Activated CD4-positive, alpha-beta T cell treated with anti-CD3 and anti-CD28 coated beads, Interleukin-2, amount 50 U/mL, for 4 hours (primary cell): Measurements from ENCODE around the gene ARHGAP28.

Experiments used
- DNase-seq, 2 experiments: peaks; one replicate each; pipeline ENCODE4 v3.0.0-alpha.2; 2020

ARHGAP28 gene, protein sequence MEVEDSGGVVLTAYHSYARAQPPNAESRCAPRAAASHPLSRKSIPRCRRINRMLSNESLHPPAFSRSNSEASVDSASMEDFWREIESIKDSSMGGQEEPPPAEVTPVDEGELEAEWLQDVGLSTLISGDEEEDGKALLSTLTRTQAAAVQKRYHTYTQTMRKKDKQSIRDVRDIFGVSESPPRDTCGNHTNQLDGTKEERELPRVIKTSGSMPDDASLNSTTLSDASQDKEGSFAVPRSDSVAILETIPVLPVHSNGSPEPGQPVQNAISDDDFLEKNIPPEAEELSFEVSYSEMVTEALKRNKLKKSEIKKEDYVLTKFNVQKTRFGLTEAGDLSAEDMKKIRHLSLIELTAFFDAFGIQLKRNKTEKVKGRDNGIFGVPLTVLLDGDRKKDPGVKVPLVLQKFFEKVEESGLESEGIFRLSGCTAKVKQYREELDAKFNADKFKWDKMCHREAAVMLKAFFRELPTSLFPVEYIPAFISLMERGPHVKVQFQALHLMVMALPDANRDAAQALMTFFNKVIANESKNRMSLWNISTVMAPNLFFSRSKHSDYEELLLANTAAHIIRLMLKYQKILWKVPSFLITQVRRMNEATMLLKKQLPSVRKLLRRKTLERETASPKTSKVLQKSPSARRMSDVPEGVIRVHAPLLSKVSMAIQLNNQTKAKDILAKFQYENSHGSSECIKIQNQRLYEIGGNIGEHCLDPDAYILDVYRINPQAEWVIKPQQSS

DNA sequence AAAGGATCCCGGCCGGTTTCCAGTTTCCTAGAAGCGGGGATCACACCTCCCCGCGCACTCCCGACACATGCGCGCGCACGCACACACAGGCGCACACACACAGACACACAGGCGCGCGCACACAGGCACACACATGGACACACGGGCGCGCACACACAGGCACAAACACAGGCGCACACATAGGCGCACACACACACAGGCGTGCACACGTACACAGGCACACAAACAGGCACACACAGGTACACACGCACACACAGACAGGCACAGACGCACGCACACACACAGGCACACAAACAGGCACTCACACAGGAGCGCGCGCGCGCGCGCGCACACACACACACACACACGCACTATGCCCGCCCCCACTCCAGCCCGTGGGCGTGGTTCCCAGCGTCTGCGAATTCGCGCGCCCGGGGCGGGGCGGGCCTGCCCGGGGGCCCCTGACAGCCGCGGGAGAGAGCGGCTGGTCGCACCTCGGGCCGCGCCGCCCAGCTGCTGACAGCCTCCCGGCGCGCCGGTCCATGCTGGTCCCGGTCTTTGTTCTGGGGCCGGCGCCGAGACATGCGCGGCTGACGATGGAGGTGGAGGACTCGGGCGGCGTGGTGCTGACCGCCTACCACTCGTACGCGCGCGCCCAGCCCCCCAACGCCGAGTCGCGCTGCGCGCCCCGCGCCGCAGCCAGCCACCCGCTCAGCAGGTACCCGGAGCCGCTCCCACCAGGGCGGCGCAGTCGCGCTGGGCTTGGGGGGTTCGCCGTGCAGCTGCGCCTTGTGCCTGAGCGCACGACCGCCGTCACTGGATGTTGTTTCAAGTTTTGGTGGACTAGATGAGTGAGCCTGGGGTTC lies at the start of gene ARHGAP28:
Gene ARHGAP28, plus strand, starts transcription at position 470 of the 845 bp plus-strand sequence. Its CDS starts 106 bp downstream, at position 576.
- no peak for DNase-seq

DNA sequence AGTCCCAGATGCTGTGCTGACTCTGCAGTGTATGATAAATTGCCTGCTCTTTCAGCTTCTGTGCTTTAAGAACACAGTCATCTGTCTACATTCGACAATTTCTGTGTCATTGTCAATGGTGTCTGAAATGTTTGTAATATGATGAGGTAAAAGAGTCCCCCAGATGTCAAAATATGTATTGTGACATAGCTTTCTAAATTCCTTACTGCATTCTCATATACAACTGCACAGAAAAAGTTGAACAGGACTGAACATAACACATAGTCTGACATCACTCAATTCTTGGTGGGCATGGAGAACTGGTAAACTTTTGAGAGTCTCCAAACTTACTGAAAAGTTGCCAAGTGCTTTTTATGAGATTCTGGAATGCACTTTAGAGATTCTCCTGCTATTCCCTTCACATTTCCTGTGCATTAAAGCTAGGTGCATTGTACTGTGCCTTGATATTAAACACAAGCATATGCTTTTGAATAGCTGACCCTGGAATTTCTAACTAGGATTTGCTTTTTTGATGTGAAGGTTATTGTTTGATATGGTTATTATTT lies 48.1 kb upstream of the ARHGAP28 start:
- no peak for DNase-seq

GRCh38 chr18:6682437-6683111 lies 46.9 kb upstream of the ARHGAP28 start:
- no peak for DNase-seq

DNA sequence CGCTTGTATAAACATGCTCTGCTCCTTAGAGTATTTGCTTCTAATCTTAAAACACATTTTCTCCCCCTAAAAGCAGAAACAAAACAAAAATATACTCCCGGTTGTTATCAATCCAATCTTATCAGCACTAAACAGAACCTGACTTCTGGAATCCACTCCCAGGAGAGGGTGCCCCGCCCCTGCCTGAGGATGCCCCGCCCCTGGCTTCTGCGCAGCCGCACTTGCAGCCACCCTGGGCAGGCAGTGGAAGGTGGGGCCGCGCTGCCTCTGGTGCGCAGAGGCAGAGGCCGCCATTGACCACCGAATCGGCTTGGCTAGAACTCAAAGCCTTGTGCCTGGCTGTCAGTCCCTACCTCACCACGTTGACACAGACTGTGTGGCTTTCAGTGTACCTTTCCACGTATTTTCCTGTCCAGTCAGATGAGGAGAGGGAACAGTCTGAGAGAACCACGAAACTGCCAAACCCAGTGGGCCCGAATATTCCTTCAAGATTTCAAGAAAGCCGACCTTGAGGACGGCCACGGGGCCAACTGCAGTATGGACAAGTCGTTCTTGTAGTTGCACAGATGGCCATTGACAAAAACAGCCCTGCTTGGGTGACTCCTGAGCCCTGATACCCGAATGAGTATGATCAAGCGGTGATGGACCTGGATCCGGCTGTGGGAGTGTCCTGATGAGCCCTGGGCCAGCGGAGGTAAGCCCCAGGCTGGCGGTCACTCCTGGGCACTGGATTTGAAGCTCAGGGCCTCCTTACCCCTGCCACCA lies 46.2 kb upstream of the ARHGAP28 start:
- DNase-seq = no peak

DNA sequence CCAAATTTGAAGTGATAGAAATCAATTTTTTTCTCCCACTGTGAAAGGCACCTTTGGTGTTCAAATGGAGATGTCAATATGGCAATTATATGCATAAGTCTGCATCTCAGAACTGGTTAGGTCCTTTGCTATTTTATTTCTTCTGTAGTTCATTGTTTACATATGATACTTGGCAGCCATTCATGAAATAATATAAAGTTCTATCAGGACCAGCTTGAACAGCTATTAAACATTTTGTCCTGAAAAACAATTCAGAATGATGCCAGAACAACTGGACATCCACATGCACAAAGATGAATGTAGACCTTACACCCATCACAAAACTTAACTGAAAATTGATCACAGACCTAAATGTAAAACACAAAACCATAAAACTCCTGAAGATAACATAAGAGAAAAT lies 41.8 kb upstream of the ARHGAP28 start:
- no peak for DNase-seq

DNA sequence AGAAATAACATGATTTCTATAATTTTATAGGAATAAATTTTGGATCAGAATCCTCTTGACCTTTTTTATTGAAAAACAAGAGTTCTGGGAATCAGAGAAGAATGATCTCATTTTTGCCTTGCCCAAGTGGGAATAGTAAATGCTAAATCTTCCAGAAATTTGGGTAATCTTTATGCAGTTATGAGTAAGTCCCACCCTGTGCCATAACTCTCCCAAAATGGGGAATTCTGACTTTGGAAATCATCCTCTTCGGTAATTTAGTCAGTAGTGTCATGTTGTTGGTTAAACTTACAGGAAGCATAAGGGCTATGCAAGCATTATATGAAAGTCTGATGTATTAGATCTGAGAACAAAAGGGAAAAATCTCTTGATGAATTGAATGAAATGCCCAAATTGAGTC lies 20.6 kb upstream of the ARHGAP28 start:
- DNase-seq = no peak

- no peak for DNase-seq
Observed at GRCh38 chr18:6711467-6711866, 18.0 kb upstream of the ARHGAP28 start.

GRCh38 chr18:6712401-6712800 lies 17.1 kb upstream of the ARHGAP28 start:
- DNase-seq = no peak

DNA sequence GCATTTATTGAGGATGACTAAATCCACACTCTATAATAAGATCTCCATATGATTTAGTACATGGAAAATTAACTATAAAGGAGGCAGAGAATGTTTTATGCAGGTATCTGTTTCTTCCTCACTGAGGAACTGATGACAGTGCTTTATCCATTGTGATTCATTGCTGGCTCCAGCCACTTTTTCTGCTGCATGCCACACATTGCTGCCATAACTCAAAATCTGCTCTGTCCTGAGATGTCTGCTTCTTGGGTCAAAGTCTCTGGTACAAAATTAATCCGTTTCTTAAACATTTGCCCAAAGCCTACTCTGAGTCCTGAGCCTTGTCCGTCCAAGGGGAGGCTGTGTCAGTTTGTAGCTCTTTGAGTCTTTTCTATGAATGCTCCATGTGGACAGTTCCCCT lies 15.5 kb upstream of the ARHGAP28 start:
- no peak for DNase-seq

DNA sequence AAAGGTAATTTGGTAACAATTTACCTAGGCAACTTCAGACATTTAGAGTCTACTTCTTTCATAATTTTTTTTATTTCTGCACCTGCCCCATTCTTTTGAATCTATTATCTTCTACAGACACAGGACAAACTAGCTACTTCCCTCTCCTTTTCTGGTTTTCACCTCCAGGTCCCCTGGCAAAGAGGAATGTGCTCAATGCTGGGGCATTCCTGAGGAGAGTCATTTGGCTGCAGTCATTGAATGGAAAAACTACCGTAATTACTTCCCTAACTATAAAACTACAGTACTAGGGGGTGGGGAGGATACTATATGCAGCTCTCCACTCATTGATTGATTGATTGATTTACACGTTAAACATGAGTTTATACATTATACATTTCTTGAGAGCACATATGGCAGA lies 11.2 kb upstream of the ARHGAP28 start:
- DNase-seq = no peak

DNA sequence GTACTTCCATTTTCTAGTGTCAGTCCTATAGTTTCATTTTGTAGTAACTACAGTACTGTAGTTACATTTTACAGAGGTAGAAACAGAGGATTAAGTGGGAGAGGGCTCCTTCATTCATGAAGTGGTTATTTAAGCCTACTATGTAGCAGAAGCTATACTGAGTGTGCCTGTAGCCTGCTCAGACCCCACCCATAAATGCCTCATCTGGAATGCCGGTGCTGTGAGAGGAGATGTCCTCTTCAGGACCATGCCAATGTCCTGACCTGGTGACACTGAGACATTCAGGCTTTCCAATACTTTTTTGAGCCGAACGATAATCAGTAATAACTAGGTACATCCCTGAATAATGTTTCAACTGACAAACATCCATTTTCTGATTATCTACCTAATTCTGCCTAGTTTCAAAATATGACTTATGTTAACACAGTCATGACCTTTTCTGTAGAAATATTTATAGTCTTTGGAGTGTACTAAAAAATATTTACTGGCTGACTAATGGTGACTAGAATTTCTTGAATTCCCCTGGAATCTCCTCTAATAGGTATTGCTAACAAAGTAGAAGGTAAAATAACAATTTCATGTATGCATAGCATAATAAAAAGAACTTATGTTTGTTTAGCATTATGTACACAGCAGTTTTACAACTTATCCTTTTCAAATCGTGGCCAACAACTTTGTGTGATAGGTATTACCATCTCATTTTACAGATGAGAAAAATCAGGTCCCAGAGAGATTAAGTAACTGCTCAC lies 10.2 kb upstream of the ARHGAP28 start:
- DNase-seq = no peak

- no peak for DNase-seq
Observed at GRCh38 chr18:6719910-6720683, 9.4 kb upstream of the ARHGAP28 start.

DNA sequence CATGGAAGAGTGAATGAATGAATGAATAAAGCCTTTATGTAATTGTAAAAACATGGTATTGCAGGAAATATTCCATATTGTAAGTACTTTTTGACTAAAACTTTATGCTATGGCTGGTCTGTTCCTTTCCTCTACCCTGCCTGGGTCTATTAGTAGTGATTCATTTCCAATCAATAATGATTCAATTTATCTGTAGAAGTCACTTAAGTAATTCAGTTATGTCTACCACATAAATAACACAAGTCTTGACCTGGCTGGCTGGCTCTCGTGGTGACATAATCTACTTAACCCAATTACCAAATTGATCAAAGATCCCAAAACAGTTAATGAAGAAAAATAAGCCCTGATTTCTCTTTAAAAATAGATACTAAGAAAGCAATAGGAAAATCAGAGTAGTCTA lies 7.8 kb upstream of the ARHGAP28 start:
- DNase-seq = no peak

GRCh38 chr18:6722690-6723089 lies 6.8 kb upstream of the ARHGAP28 start:
- DNase-seq = no peak

- no peak for DNase-seq
Observed at GRCh38 chr18:6724331-6724730, 5.2 kb upstream of the ARHGAP28 start.

DNA sequence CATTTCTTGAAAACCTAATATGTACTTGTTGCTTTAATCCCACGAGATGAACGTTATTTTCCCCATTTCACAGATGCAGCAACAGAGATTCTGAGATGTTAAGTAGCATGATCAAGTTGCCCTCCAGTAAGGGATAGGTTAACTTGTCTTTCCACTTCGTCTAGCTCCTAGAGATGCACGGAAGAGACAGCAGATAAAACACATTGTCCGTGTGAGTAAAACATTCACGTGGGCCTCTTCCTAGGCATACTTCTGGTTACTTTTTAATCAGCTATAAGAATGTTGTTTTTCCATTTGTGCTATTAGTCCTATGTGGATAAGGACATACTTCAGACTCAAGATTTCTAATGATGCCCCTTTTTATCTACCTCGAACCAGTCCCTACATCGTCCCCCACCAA lies 1.2 kb upstream of the ARHGAP28 start:
- no peak for DNase-seq

GRCh38 chr18:6728809-6729246 lies 688 bp upstream of the ARHGAP28 start:
- DNase-seq = no peak

- DNase-seq = no peak
Observed at GRCh38 chr18:6730416-6731221, 1.1 kb downstream of the ARHGAP28 start.

DNA sequence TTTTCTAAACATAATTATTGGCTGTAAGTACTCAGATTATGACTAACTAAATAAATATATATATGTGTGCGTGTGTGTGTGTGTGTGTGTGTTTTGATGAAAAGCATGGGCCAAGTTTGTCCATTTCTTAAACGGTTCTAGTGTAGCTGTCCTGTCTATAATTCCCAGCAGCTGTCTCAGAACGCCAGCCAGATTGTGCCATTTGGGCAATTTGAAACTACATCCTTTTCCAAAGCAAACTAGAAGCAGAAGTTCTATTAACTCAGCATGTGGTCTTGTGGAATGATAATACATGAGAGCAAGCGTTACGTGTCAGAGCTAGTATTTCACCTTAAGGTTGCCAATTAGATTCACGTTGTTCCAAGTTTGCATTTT lies 1.7 kb downstream of the ARHGAP28 start:
- no peak for DNase-seq
